ENCODE measurements around the gene TSFM.
A peak's percentile ranks its signal among the peaks of the same experiment; 100 is the strongest.

Gene TSFM

GRCh38 chr12:57746025-57746424 lies 36.6 kb upstream of the TSFM start:
- DNase-seq: no peak

DNA sequence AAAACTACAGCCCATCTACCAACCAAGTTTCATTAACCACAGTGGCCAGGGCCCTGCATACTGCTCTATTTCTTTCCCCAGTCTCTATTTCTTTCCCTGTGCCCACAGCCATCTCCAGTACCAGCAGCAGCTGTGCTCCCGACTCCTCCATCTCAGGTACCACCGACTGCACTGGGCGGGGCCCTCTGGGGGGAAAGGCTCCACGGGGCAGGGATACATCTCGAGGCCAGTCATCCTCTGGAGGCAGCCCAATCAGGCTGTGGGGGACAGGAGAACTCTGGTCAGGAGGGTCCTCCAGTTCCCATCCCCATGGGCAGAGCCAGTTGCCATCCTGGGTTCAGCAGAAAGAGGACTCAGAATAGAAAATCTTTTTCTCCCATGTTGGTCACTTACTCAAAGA lies 33.5 kb upstream of the TSFM start:
- DNase-seq: no peak

DNA sequence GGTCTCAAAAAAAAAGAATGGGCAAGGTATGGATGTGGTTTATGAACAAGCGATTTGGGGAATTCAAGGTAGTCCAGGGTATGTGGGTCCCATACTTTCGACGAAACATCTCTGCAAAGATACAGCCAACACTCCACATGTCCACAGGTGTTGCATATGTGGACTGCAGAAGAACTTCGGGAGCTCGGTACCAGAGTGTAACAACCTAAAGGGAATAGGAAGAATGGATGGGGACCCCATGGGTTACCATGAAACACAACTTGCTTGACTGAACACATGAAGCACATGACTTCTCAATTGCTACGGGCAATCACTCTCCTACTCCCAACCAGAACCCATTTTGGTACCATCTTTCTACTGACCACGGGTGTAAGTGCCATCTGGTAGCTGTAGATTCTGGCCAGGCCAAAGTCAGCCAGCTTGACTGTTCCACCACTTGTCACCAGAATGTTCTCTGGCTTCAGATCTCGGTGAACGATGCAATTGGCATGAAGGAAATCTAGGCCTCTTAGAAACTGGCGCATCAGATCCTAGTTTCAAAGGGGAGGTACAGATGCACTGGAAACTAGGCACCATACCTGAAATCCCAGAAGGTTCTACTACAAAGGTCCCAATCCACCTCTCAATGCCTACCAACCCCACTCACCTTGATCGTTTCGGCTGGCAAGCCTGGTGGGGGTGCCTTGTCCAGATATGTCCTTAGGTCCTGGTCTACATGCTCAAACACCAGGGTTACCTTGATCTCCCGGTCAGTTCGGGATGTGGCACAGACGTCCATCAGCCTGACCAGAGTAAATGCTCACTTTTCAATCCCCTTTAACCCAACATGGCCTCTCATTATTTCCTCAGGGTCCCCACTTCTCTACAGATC lies 31.8 kb upstream of the TSFM start:
- DNase-seq: no peak

DNA sequence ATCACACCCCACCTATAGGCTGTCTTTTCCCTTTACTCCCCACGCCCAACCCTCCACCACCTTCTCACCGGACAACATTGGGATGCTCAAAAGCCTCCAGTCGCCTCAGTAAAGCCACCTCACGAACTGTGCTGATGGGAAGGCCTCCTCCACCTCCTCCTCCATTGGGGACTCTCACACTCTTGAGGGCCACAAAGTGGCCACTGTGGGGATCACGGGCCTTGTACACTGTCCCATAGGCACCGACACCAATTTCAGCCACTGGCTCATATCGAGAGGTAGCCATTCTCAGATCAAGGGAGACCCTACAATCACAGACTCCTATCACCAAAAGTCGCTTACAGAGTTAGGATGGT lies 31.2 kb upstream of the TSFM start:
- no peak for DNase-seq

- DNase-seq: peak; percentile 96 to 98
Measured at GRCh38 chr12:57751788-57752667, 30.6 kb upstream of the TSFM start, which contains the start of gene CDK4. TSS of gene CDK4 (minus strand) at chr12:57752310. CDS start at chr12:57751717, 593 bp downstream.

DNA sequence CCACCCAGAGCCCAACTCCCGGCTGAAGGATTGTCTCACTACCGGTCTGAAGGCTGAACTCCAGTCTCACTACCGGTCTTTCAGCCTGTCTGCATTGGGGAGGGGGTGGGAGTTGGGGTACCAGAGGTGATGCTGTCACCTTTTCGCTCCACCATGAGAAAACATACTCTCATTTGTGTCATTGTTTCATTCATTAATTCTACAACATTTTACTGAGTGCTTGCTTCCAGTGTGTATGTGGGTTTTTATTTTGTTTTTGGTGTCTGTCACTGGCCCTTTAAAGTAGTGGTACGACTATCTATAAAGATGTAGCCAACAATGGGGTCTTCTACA lies 30.0 kb upstream of the TSFM start:
- DNase-seq: no peak

GRCh38 chr12:57753756-57754337 lies 28.7 kb upstream of the TSFM start:
- no peak for DNase-seq

- DNase-seq: peak; percentile 86 to 87
Measured at GRCh38 chr12:57754411-57755193, 28.0 kb upstream of the TSFM start, which contains the start of gene MARCHF9. TSS of gene MARCHF9 (plus strand) at chr12:57755103. CDS start at chr12:57755529, 426 bp downstream.

DNA sequence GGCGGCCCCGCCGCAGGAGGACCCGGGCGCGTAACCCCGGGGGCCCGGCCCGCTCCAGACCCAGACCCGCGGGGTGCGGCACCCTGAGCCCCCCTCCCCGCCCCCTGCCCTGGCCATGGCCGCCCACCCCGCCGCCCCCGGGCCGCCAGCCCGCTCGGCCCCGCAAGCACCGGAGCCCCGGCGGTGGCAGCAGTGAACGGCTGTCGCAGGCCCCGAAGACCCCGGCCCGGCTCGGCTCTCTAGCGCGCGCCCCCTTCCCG lies 27.5 kb upstream of the TSFM start:
- no peak for DNase-seq

DNA sequence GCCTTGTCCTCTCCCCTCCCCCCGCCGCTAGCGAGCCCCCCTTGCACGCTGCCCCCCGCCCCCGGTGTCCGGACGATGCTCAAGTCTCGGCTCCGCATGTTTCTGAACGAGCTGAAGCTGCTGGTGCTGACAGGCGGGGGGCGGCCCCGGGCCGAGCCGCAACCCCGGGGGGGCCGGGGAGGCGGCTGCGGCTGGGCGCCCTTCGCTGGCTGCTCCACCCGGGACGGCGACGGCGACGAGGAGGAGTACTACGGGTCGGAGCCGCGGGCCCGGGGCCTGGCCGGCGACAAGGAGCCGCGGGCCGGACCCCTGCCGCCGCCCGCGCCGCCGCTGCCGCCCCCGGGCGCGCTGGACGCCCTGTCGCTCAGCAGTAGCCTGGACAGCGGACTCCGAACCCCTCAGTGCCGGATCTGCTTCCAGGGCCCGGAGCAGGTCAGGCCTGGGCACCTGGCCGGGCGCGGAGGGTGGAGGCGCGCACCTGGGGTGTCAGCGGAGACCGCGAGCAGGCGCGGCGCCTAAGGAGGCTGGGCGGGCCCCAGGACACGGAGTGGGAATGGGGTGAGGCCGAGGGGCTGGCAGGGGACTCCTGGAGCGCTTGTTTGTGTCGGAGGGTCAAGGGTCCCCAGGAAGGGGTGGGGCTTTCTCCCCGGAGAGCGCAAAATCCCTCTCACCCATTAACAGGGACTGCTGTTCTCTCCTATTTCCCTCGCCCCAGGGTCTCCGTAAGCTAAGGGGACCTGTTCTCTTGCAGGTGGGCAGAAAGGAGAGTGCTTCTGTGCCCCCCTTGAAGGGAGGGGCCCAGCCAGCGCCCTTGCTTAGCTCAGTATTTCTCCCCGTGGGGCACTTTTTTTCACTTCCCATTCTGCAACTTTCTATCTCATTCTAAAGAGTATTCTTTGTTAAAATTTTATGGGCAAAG lies 26.9 kb upstream of the TSFM start:
- DNase-seq: peak; percentile 29 to 33

- DNase-seq: peak; percentile 66 to 71
Measured at GRCh38 chr12:57756406-57757341, 25.9 kb upstream of the TSFM start.

GRCh38 chr12:57757771-57758170 lies 24.8 kb upstream of the TSFM start:
- DNase-seq: no peak

DNA sequence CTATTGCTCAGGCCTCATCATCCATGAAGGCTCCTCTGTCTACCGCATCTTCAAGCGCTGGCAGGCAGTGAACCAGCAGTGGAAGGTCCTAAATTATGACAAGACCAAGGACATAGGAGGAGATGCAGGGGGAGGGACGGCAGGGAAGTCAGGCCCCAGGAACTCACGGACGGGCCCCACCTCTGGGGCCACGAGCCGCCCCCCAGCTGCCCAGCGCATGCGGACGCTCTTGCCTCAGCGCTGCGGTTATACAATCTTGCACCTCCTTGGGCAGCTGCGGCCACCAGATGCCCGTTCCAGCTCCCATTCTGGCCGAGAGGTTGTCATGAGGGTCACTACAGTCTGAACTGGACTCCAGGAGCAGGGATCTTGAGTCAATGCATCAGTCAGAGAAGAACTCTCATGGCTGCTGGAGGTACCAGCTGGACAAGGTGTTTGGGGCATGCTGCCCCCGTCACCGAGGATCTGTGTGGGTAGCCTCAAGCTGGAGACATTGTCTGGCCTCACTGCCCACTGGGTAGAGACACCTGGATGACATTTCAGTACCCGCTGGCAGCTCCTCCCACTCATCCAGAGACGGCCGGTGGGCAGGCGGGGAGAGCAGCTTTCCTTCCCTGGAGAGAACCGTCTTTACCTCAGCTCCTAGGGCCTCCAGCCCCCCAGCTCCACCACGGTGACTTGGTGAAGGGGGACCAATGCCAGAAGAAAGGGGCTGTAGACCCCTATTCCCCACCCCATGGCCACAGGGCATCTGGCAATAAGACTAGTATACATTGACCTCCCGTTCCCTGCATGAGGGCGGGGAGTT lies 23.8 kb upstream of the TSFM start:
- no peak for DNase-seq

- peak; percentile 49 to 51 for DNase-seq
Measured at GRCh38 chr12:57759360-57759980, 23.1 kb upstream of the TSFM start.

GRCh38 chr12:57760347-57760982 lies 22.1 kb upstream of the TSFM start:
- DNase-seq: no peak

DNA sequence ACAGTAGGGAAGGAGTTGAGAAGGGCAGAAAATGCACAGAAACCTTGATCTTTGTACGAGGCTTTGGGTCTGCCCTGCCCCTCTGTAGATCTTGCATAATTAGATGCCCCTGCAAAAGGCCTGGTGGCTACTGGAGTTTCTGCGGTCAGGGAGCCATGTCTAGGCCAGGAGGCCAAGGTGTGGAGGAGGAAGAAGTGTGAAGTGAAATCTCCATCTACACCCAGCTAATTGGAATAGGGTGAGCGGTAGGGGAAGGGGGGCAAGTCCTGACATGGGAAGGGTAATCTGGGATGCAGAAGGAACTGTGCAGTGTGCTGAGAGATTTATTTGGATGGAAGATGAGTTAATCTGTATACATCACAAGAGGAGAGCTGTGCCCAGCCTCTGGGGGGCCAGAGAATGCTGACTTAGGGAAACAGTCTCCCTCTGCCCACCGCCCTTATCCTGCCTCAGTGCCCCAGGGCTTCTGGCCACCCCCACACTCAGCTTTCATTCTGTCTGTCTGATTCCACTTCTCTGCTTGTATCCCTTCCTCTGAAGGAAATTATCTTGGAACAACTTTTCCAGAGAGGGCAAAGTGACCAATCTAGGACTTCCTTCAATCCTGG lies 21.1 kb upstream of the TSFM start:
- no peak for DNase-seq

DNA sequence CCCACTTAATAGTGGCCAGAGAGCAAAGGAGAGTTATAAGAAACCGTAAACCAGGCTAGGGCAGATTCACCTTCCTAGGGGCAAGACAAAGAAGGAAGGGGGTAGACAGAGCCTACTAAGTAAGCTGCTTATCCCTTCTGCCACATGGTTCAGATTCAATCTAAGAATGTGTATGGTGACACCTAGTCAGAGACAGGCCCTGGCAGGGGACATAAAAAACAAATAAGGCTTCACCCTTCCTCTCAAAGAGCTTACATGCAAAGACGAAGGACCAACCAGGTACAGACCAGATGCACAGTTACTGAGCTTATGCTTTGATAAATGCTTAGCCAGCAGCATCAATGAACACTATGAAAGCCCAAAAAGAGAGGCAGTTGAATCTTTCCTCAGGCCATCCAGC lies 20.1 kb upstream of the TSFM start:
- DNase-seq: no peak
